OCI-LY3 (cell line): ENCODE data around the gene PGS1.

Experiments used
- H2AFZ ChIP-seq: fragments of 200-600, 300-600 bp; shearing (Covaris generic); 2 replicates; pipeline ENCODE4 v1.6.0; 2014; ENCODE audit warnings: antibody characterized with exemption, low read depth, low read length
- H3K27ac ChIP-seq: fragments of 200-600, 300-600 bp; sonication (generic); 2 replicates; pipeline ENCODE4 v1.5.1; 2014; ENCODE audit warnings: mild to moderate bottlenecking, low read length, moderate library complexity, mixed read lengths
- H3K27me3 ChIP-seq: fragments of 200-600, 300-600 bp; sonication (generic); 2 replicates; pipeline ENCODE4 v1.6.1; 2014; ENCODE audit warnings: low read depth, low read length, mixed read lengths
- H3K36me3 ChIP-seq: fragments of 200-600, 300-600 bp; sonication (generic); replicated peaks from 2 replicates; pipeline ENCODE3; 2014; ENCODE audit warnings: low read depth, low read length, mixed read lengths
- H3K4me1 ChIP-seq: fragments of 300-600, 200-600 bp; sonication (generic); 2 replicates; pipeline ENCODE4 v1.6.1; 2014; ENCODE audit warnings: low read length, mixed read lengths
- H3K4me2 ChIP-seq: fragments of 200-600, 300-600 bp; sonication (generic); 2 replicates; pipeline ENCODE4 v1.6.1; 2014; ENCODE audit warnings: low read length, mixed read lengths
- H3K4me3 ChIP-seq: fragments of 300-600, 200-600 bp; sonication (generic); 2 replicates; pipeline ENCODE4 v1.5.1; 2014; ENCODE audit warnings: antibody characterized with exemption, mild to moderate bottlenecking, low read length, moderate library complexity
- H3K79me2 ChIP-seq: fragments of 300-600, 200-600 bp; shearing (Covaris generic); 2 replicates; pipeline ENCODE4 v1.6.1; 2014; ENCODE audit warnings: mild to moderate bottlenecking, low read length, mixed read lengths
- H3K9ac ChIP-seq: fragments of 300-600, 200-600 bp; shearing (Covaris generic); 2 replicates; pipeline ENCODE4 v1.6.0; 2014; ENCODE audit warnings: mild to moderate bottlenecking, low read length, moderate library complexity
- H3K9me3 ChIP-seq: fragments of 200-600, 300-600 bp; shearing (Covaris generic); 2 replicates; pipeline ENCODE4 v1.6.1; 2014; ENCODE audit warnings: low read length, mixed read lengths; ENCODE audit not compliant: insufficient read depth
- H4K20me1 ChIP-seq: fragments of 200-600, 300-600 bp; sonication (generic); 2 replicates; pipeline ENCODE4 v1.6.1; 2016; ENCODE audit warnings: low read length, mixed read lengths; ENCODE audit not compliant: insufficient read depth
- CTCF ChIP-seq: fragments of 200-600, 300-600 bp; sonication (generic); IDR thresholded peaks from 2 replicates; pipeline ENCODE4 v1.5.1; 2014; ENCODE audit warnings: antibody characterized with exemption, low read length, low read depth
- EZH2phosphoT487 ChIP-seq: fragments of 200-600 bp; shearing (Covaris generic); IDR thresholded peaks from 2 replicates; pipeline ENCODE4 v1.6.1; 2018; ENCODE audit warnings: antibody characterized with exemption, mixed run types, low read depth

The PGS1 gene

GRCh38 chr17:78349891-78350642 lies 28.4 kb upstream of the PGS1 start:
- Histone ChIP-seq H3K36me3 (peaks cover 13% of the 10 kb centered on the region), H3K4me2 (peak overlapping the region; percentile 14), H3K27ac (no peak overlapping the region), H3K4me1 (peaks cover 61% of the 10 kb centered on the region), H2AFZ (no peak overlapping the region), H3K9ac (no peak overlapping the region), H3K4me3 (no peak overlapping the region), H3K27me3 (peaks cover 8% of the 10 kb centered on the region; the same call in 1 of the 2 replicates), H3K79me2 (peaks cover 2% of the 10 kb centered on the region; the same call in 1 of the 2 replicates), H3K9me3 (no peaks in the 10 kb centered on the region), H4K20me1 (peaks cover 12% of the 10 kb centered on the region; the same call in 1 of the 2 replicates)
- TF ChIP-seq EZH2phosphoT487, result no peak
- peak; percentile 34 for TF ChIP-seq CTCF

- TF ChIP-seq EZH2phosphoT487 (no peak), CTCF (no peak)
- H3K36me3 ChIP-seq, result peaks cover 25% of the 10 kb centered on the region
- 0 out of 2 replicates have a peak overlapping the region, but pooled peaks have one; percentile 9 for H3K9ac ChIP-seq
- peaks cover 8% of the 10 kb centered on the region; the same call in 1 of the 2 replicates for H3K27me3 ChIP-seq
- H3K27ac ChIP-seq, result 0 out of 2 replicates have a peak overlapping the region, but pooled peaks have one; percentile 3
- peaks cover 25% of the 10 kb centered on the region for H4K20me1 ChIP-seq
- H3K4me2 ChIP-seq, result peak overlapping the region; percentile 85
- H3K79me2 ChIP-seq, result peaks cover 15% of the 10 kb centered on the region
- H3K9me3 ChIP-seq, result no peaks in the 10 kb centered on the region
- no peak overlapping the region for H2AFZ ChIP-seq
- peaks cover 75% of the 10 kb centered on the region for H3K4me1 ChIP-seq
- no peak overlapping the region for H3K4me3 ChIP-seq
These were observed 26.9 kb upstream of the PGS1 start for GRCh38 chr17:78351449-78352006.

- TF ChIP-seq EZH2phosphoT487 (no peak), CTCF (no peak)
- H3K4me3 ChIP-seq, result peak overlapping the region; percentile 74; the same call in 1 of the 2 replicates
- H3K79me2 ChIP-seq, result peaks cover 37% of the 10 kb centered on the region
- H3K4me2 ChIP-seq, result peak overlapping the region; percentile 85
- peaks cover 48% of the 10 kb centered on the region for H4K20me1 ChIP-seq
- H3K27me3 ChIP-seq, result no peaks in the 10 kb centered on the region
- H3K9ac ChIP-seq, result no peak overlapping the region
- H3K9me3 ChIP-seq, result no peaks in the 10 kb centered on the region
- peaks cover 68% of the 10 kb centered on the region for H3K4me1 ChIP-seq
- no peak overlapping the region for H2AFZ ChIP-seq
- peaks cover 47% of the 10 kb centered on the region for H3K36me3 ChIP-seq
- H3K27ac ChIP-seq, result peak overlapping the region; percentile 5; the same call in 1 of the 2 replicates
These were observed 24.6 kb upstream of the PGS1 start for GRCh38 chr17:78353834-78354233.

GRCh38 chr17:78355045-78355641 lies 23.3 kb upstream of the PGS1 start:
- TF ChIP-seq EZH2phosphoT487 (no peak), CTCF (no peak)
- Histone ChIP-seq H3K27me3 (no peaks in the 10 kb centered on the region), H3K27ac (peak overlapping the region; percentile 91), H3K4me2 (peak overlapping the region; percentile 99), H3K9ac (0 out of 2 replicates have a peak overlapping the region, but pooled peaks have one; percentile 18), H3K79me2 (peaks cover 48% of the 10 kb centered on the region), H2AFZ (no peak overlapping the region), H3K4me3 (peak overlapping the region; percentile 99), H3K4me1 (peaks cover 56% of the 10 kb centered on the region), H3K9me3 (no peaks in the 10 kb centered on the region), H3K36me3 (peaks cover 54% of the 10 kb centered on the region), H4K20me1 (peaks cover 56% of the 10 kb centered on the region)
